Measurements from ENCODE around the gene DDX28. TPM values are rescaled to one million over a fixed set of nuclear protein-coding genes. Genes with fewer than 3 reads are reported as not detected.

Gene DDX28
- total and polyA plus RNA-seq, 2 of the 4 experiments (the other 2 are of a cell fraction) = 9.2 to 10.0 TPM

DNA sequence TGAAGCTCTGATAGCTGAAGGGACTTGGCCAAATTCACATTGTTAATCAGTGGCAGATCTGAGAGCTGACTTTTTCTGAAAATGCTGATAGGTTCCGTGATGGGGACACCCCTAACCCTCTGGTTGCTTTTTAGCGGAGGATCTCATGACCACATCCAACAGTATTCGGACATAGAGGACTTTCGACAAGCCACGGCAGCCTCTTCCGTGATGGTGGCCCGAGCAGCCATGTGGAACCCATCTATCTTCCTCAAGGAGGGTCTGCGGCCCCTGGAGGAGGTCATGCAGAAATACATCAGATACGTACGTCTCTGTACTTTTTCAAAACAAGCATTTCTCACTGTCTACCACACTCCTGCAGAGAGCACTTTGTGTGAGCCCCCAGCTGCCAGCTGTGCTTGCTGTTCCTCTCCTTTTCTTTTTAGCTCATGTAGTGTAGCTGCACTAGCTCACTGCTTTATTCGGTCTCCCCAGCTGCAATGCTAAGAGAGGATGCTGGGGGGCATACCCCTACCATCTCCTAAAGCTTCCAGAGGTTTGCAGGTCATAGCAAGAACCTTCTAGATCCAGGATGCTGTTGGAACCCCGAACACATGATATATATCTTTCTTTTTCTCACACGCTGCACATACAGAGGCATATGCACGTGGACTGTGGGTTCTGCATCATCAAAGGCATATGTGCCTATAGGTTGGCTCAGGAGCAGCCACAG lies 47.9 kb upstream of the DDX28 start:
- no TSS peak for BruUV-seq (replicated peaks)
- Histone ChIP-seq H4K5ac (ENCODE audit: low read depth, low read length) (no peak overlapping the region), H3K23ac (ENCODE audit: low read depth, low read length) (no peak overlapping the region), H3K27ac (ENCODE audit: insufficient read depth, low read length) (no peak overlapping the region), H3K56ac (ENCODE audit: extremely low read depth, insufficient read depth, low read length) (no peak overlapping the region), H2BK15ac (ENCODE audit: low read depth, low read length) (no peak overlapping the region), H3K27me3 (ENCODE audit: control insufficient read depth, insufficient read depth, low read length) (no peaks in the 10 kb centered on the region), H2AFZ (replicated peaks; ENCODE audit: low read length, poor library complexity) (no peak overlapping the region), H3K14ac (replicated peaks; ENCODE audit: low read depth, low read length) (no peak overlapping the region), H4K91ac (ENCODE audit: insufficient read depth, low read depth, low read length) (no peak overlapping the region), H2BK120ac (ENCODE audit: low read depth, low read length) (no peak overlapping the region), H3K9me3 (ENCODE audit: control insufficient read depth, insufficient read depth, low read length) (no peaks in the 10 kb centered on the region), H3K4me1 (ENCODE audit: control insufficient read depth, insufficient read depth, low read length) (peaks cover 8% of the 10 kb centered on the region), H3K4ac (ENCODE audit: low read depth, low read length) (no peak overlapping the region), H2BK20ac (ENCODE audit: low read depth, low read length) (no peak overlapping the region), H3K4me2 (ENCODE audit: low read depth, low read length) (no peak overlapping the region), H3K79me1 (ENCODE audit: low read depth in 1 of 2, low read length in 2 of 2) (0 out of 4 replicates have a peak, but pooled peaks cover 0 to 3% of the 10 kb centered on the region in 2 experiments), H2AK9ac (replicated peaks; ENCODE audit: low read depth, low read length, poor library complexity) (no peak overlapping the region), H2AK5ac (ENCODE audit: low read depth, low read length) (no peak overlapping the region), H4K8ac (ENCODE audit: low read depth in 2 of 2, low read length in 2 of 2) (no peak overlapping the region), H3K18ac (ENCODE audit: low read depth, low read length) (no peak overlapping the region), H4K20me1 (ENCODE audit: insufficient read depth, low read length) (0 out of 2 replicates have a peak, but pooled peaks cover 3% of the 10 kb centered on the region), H3K9me1 (ENCODE audit: insufficient read depth, low read length) (peaks cover 16% of the 10 kb centered on the region), H3K4me3 (ENCODE audit: insufficient read depth, low read depth, low read length) (no peak overlapping the region), H3K9ac (ENCODE audit: low read depth, low read length) (no peak overlapping the region), H3K36me3 (ENCODE audit: control insufficient read depth, insufficient read depth, low read length) (peaks cover 43% of the 10 kb centered on the region), H2BK5ac (ENCODE audit: low read depth, low read length, poor library complexity, severe bottlenecking) (no peak overlapping the region)
- intact Hi-C loops (cut with micrococcal nuclease) = no loop called here
- DNase-seq (no peak), ATAC-seq (ENCODE audit: low read depth) (no peak)
- TF ChIP-seq MXI1 (IDR thresholded peaks at IDR 0.05; ENCODE audit: borderline replicate concordance, low read depth, low read length) = no peak
- no peak for TF ChIP-seq MAZ (IDR thresholded peaks at IDR 0.05; ENCODE audit: borderline replicate concordance, low read depth, low read length)
- TF ChIP-seq BHLHE40 (IDR thresholded peaks at IDR 0.05; ENCODE audit: low read depth, low read length) = no peak
- no peak for TF ChIP-seq CHD1 (IDR thresholded peaks at IDR 0.05; ENCODE audit: low read depth, low read length)
- TF ChIP-seq RAD21 (IDR thresholded peaks at IDR 0.05; ENCODE audit: low read length) = no peak
- no peak for TF ChIP-seq CEBPB (IDR thresholded peaks at IDR 0.05; ENCODE audit: low read depth, low read length)
- TF ChIP-seq, protein P1, sequence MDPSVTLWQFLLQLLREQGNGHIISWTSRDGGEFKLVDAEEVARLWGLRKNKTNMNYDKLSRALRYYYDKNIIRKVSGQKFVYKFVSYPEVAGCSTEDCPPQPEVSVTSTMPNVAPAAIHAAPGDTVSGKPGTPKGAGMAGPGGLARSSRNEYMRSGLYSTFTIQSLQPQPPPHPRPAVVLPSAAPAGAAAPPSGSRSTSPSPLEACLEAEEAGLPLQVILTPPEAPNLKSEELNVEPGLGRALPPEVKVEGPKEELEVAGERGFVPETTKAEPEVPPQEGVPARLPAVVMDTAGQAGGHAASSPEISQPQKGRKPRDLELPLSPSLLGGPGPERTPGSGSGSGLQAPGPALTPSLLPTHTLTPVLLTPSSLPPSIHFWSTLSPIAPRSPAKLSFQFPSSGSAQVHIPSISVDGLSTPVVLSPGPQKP (IDR thresholded peaks at IDR 0.05; ENCODE audit: borderline replicate concordance, low read depth, low read length) = no peak
- no peak for TF ChIP-seq RFX5 (IDR thresholded peaks at IDR 0.05; ENCODE audit: low read depth, low read length)
- TF ChIP-seq, protein P2, sequence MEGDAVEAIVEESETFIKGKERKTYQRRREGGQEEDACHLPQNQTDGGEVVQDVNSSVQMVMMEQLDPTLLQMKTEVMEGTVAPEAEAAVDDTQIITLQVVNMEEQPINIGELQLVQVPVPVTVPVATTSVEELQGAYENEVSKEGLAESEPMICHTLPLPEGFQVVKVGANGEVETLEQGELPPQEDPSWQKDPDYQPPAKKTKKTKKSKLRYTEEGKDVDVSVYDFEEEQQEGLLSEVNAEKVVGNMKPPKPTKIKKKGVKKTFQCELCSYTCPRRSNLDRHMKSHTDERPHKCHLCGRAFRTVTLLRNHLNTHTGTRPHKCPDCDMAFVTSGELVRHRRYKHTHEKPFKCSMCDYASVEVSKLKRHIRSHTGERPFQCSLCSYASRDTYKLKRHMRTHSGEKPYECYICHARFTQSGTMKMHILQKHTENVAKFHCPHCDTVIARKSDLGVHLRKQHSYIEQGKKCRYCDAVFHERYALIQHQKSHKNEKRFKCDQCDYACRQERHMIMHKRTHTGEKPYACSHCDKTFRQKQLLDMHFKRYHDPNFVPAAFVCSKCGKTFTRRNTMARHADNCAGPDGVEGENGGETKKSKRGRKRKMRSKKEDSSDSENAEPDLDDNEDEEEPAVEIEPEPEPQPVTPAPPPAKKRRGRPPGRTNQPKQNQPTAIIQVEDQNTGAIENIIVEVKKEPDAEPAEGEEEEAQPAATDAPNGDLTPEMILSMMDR (conservative IDR thresholded peaks at IDR 0.05; ENCODE audit: low read depth, low read length) = no peak
- no peak for TF ChIP-seq FOS (IDR thresholded peaks at IDR 0.05; ENCODE audit: low read depth, low read length)
- no peak for TF ChIP-seq MAFK (IDR thresholded peaks at IDR 0.05; ENCODE audit: low read depth, low read length)
- no peak for TF ChIP-seq NFE2L2 (IDR thresholded peaks at IDR 0.05; ENCODE audit: low read depth, low read length)
- no peak for TF ChIP-seq POLR2A (IDR thresholded peaks at IDR 0.05; ENCODE audit: low read depth, low read length)
- dilution Hi-C loops (cut with HindIII; ENCODE audit: low sequenced_read_pairs, unreplicated experiment) = no loop called here
- in situ Hi-C loops (cut with MboI; ENCODE audit: low sequenced_read_pairs) = no loop called here
- WGBS, 2 experiments (ENCODE audit: extremely low coverage in 2 of 2, insufficient read length in 1 of 2) = 96% methylated on average over 7 of the region's 14 CpGs; no CpG with 5 or more reads in 1 of the 2 experiments
- CTCF ChIA-PET = no interaction called here
- POLR2A ChIA-PET (ENCODE audit: unreplicated experiment) = no interaction called here
